ENCODE results near the gene GOLGA8J.
"Not testable (repeated sequence)": the region's sequence is repeated elsewhere in the genome, so short reads cannot be mapped to it uniquely, and the experiment has no call there.

GOLGA8J gene

DNA sequence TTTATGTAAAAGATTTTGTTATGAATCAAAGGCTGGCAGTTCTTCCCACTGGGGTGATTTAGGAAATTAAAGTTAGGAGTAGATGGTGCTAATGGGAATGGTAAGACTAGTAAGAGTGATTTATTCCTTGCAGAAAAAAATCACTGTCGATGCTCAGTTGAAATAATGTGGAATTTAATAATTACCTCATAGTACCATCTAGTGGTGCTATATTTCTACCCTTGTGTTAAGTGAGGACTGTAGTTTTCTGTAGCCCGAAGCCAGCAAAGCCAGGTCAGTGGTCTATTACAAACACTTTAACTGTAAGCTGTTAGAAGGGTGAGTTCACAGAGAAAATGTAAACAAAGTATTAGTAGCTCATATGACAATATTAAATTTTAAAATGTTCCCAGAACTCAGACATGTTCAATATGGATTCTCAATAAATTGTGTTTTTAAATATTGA is 39.5 kb upstream of the GOLGA8J start:
- Histone ChIP-seq H3K4me3 (no peak overlapping the region), H3K27ac (no peak overlapping the region)
- no peak for DNase-seq (ENCODE audit: low spot score)
- no peak for TF ChIP-seq CTCF (IDR thresholded peaks at IDR 0.05)

- DNase-seq (ENCODE audit: low spot score): no peak
- H3K27ac ChIP-seq: no peak overlapping the region
- H3K4me3 ChIP-seq: no peak overlapping the region
- TF ChIP-seq CTCF (IDR thresholded peaks at IDR 0.05): no peak
Measured at GRCh38 chr15:30044377-30044776, 38.4 kb upstream of the GOLGA8J start.

GRCh38 chr15:30044826-30045225 is 37.9 kb upstream of the GOLGA8J start:
- H3K27ac ChIP-seq; H3K4me3 ChIP-seq; DNase-seq (ENCODE audit: low spot score): not testable (repeated sequence)

- not testable (repeated sequence) for H3K4me3 ChIP-seq
Measured at GRCh38 chr15:30045248-30046041, 37.3 kb upstream of the GOLGA8J start.

GRCh38 chr15:30046430-30046829 is 36.3 kb upstream of the GOLGA8J start:
- no peak overlapping the region for H3K27ac ChIP-seq
- no peak for DNase-seq (ENCODE audit: low spot score)
- no peak overlapping the region for H3K4me3 ChIP-seq
- no peak for TF ChIP-seq CTCF (IDR thresholded peaks at IDR 0.05)

More at GRCh38 chr15:30045248-30046041, 37.3 kb upstream of the GOLGA8J start:
- not testable (repeated sequence) for H3K27ac ChIP-seq; DNase-seq (ENCODE audit: low spot score)

- no peak for TF ChIP-seq CTCF (IDR thresholded peaks at IDR 0.05)
- DNase-seq (ENCODE audit: low spot score): no peak
Measured at GRCh38 chr15:30055604-30056003, 27.2 kb upstream of the GOLGA8J start.

DNA sequence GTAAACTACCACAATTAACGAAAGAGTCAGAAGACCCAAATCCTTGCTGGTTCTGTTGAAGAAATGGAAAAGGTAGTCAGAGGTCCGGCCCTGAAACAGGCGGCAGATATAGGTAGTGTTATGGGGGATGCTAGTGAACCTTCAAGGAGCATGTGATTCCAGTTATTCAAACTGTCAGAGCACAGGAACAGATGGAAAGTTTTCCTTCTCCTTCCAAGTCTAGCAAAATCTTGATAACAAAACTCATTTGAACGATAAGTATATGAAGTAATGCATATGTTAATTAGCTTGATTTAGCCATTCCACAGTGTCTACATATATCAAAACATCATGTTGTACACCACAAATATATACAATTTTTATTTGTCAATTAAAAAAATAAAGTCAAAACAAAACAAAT is 26.6 kb upstream of the GOLGA8J start:
- Histone ChIP-seq H3K4me3 (no peak overlapping the region), H3K27ac (no peak overlapping the region)
- TF ChIP-seq CTCF (IDR thresholded peaks at IDR 0.05): no peak
- no peak for DNase-seq (ENCODE audit: low spot score)

More at GRCh38 chr15:30055604-30056003, 27.2 kb upstream of the GOLGA8J start:
- H3K4me3 ChIP-seq: no peak overlapping the region
- no peak overlapping the region for H3K27ac ChIP-seq

DNA sequence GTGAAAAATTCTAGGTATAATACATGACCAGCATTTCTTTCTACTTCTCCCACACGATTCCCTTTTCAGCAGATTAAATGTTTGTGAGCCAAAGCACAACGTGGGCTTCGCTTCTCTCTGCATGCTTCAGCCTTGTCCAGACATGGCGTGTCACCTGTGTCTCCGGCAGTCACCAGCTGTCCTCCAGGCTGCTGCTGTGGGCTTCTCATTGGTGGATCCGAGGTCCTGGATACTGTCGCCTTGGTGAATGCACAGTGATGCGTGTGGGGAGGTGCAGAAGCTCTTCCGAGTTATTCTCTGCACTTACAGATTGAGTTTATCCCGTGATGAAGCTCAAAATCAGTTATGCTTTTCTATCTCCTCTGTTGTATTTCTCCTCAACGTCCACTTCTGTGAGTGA is 23.0 kb upstream of the GOLGA8J start:
- no peak for TF ChIP-seq CTCF (IDR thresholded peaks at IDR 0.05)
- Histone ChIP-seq H3K4me3 (no peak overlapping the region), H3K27ac (no peak overlapping the region)
- DNase-seq (ENCODE audit: low spot score): no peak
